GM18861 (cell line): Measurements from ENCODE around the gene CTSH.
A peak's percentile ranks its signal among the peaks of the same experiment; 100 is the strongest.

ENCODE experiments used
- ATAC-seq: cut with Tn5 transposase; IDR thresholded peaks from one replicate; pipeline ENCODE4 v1.9.1; 2021; ENCODE audit not compliant: unreplicated experiment

The CTSH gene

DNA sequence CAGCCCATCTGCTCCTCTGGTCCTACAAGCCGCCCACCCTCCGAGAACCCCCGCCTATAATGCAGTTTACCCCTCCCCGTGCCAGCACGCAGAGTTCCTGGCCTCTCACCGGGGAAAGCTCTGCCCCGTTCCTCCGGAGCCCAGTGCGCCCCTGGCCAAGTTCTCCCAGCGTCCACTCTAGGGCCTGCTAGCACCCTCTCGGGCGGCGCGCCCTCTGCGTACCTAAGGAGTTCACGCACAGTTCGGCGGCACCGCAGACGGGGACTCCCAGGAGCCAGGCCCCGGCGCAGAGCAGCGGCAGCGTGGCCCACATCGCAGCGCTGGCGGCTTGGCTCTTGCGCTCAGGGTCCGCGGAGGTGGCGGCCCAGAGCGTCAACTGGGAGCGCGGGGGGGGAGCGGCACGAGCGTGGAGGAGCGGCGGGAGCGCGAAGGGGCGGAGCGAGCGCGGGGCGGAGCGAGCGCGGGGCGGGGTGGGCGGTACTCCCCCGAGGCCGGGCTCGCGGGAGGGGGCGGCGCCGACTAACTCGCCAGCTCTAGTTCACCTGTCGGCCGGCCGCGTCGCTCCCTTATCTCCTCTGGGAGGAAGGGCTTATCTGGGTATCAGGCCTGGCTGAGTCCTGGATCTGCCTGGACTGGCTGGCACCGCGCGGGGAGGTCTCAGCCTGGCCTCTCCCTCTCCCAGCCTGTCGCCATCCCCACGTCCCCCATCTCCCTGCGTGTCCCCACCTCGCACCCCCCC is at the start of gene CTSH:
CTSH (minus strand) TSS at position 378 of the 739 bp plus-strand sequence; CDS start at position 313, 65 bp downstream.
- no peak for ATAC-seq

DNA sequence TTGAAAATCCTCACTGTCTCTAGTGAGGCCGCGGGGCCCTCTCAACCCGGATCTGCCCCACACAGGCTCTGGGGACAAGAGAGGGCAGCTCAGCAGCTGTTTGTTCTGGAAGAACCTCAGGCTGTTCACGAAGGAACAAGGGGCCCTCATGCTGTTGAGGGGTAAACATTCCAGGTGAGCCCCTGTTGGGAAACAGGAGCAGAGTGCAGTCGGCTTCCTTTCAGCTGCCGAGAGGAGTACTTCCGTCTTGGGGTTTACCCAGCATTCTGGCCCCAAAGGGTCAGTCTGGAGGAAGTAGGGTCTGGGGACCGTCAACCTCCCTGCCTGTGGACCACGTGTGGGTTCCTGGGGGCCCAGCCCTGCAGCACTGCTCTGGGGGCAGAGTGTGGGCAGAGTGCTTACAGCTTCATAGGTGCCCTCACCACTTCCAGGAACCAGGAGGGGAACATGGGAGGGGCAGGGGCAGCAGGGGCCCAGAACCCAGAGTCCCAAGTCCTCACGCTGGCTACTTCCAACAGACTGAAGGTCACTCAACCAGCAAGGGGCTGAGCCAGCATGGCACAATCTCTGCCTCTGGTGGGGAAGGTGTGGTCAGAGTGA is 49.2 kb upstream of the CTSH start:
- no peak for ATAC-seq

DNA sequence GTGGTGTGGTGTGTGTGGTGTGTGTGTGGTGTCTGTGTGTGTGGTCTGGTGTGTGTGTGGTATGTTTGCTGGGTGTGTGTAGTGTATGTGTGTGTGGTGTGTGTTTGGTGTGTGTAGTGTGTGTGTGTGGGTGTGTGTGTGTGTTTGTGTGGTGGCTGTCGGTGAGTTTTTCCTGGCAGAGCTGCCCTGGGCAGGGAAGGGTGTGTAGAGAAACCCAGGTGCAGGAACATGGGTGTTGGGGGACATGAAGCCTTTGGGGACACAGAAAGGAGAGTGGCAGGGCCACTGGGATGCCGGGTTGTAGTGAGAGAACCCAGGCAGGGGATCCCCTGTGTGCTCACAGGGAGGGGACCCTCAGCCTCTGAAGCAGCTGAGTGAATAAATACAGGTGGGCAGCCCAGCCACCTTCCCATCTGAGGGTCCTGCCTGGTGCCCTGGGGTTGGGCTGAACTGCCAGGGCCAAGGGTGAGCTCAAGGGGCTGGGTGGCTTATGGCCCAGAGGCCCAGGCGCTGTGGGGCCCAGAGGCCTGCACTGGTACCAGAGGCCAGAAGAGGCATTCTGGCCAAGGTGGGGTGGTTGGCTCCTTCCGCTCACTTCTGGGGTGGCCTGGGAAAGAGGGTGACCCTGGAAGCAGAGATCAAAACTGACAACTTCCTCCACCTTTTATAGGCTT is 48.5 kb upstream of the CTSH start:
- ATAC-seq: no peak

DNA sequence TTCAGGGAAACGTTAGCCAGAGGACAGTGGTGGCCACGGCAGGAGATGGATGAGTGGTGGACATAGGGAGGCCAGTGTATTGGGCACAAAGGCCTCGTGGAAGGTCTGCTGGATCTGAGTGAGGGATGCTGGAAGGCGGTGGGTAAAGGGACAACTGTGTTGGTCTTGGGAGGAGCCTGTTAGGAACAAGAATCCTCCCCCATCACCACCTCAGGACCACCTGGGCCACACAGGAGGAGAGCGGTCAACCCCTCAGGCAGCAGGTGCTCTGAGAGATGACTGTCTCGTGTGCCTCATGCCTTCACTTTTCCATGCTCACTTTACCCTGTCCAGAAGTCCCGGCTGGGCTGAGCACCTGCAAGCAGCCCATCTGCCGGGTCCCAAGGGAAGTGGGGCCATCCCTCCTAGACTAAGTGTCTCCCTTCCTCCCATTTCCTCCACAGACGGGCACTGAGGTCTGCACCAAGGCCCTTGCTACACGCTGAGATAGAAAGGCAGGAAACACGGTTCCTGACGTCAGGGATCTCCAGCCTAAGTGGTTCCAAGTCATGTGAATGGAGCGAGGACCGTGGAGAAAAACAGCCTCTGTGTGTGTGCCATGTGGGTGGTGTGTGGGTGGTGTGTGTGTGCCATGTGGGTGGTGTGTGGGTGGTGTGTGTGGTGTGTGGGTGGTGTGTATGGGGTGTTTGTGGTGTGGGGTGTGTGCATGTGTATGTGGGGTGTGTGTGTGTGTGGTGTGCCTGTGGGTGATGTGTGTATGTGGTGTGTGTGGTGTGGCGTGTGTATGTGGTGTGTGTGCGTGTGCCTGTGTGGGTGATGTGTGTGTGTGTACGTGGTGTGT is 47.8 kb upstream of the CTSH start:
- ATAC-seq: no peak

DNA sequence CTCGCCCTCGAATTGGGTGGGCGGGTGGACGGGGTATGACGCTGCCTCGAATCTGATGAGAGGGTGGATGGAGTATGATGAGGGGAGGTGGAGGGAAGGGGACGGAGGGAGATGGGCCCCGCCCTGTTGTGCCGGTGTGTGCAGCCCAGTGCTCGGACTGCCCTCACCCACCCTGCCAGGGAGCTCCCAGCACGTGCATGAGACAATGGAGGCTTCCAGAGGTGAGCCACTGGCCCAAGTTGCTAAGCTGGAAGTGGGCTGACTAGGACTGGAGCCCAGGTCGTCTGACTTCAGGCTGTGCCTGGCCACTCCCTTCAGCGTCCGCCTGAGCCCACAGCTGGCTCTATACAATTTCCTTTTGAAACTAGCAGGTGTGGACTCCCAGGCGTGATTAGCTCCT is 47.0 kb upstream of the CTSH start:
- ATAC-seq: no peak

GRCh38 chr15:78991476-78991875 is 46.6 kb upstream of the CTSH start:
- no peak for ATAC-seq

DNA sequence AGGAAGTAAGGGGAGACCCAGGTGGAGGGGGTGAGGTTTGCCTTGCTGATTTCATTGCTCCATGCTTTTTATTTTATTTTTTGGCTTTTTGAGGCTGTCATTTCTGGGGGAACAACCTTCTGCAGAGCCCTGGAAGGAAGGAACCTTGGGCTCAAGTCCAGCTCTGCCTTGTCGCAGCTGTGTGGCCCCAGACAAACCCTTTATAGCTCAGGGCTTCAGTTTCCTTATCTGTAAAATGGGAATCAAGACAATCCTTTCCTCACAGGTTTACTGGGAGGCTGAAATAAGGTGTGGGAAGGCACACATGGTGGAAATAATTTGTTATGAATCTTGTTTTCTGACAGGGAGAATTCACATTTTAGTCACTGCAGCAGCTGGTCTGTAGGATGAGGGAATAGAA is 45.4 kb upstream of the CTSH start:
- no peak for ATAC-seq

DNA sequence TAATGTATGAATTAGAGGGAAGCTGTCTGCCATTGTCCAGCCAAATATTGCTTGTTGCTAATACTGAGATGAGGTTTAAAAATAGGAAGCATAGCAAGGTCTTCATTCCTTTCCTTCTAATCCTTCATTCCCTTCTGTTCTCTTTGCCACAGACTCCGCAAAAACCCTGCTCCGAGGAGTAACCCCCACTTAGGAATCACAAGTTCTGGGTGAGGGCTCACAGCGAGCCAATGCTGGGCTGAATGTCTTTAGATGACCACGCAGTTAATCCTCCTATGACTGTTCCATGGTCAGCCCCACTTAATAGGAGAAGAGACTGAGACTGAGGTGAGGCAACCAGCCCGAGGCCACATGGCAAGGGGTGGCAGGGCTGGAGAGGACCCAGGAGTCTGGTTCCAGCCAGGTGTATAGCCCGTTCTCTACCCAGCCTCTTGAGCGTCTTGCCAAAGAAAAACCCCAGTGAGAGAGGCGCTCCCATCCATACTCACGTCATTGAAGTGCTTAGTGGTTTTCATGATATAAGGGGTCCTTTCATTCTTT is 44.9 kb upstream of the CTSH start:
- no peak for ATAC-seq

DNA sequence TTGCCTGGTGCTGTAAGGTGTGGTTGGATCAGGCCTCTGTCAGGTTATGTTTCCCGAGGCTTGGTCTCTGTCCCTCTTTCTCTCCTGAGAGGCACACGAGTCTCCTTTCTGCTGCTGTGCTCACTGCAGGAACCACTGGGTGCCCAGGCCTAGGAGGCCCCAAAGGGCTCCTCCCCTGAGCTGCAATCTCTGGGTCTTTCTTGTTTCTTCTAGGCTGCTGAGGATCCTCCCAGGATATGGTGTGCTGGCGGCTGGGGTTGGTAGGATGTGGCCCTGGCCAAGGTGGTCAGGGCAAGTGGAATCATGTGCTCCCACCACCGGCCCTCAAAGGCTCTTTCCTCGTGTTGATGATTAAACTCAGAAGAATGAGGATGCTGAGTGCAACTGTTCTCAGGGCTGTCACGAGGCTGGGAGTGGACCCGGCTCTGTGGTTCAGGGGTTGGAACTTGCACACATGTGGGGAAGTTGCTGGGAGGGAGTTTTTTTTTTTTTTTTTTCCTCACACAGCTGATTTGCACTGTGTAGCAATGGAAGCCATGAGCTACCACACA is 43.6 kb upstream of the CTSH start:
- peak; percentile 73 for ATAC-seq

DNA sequence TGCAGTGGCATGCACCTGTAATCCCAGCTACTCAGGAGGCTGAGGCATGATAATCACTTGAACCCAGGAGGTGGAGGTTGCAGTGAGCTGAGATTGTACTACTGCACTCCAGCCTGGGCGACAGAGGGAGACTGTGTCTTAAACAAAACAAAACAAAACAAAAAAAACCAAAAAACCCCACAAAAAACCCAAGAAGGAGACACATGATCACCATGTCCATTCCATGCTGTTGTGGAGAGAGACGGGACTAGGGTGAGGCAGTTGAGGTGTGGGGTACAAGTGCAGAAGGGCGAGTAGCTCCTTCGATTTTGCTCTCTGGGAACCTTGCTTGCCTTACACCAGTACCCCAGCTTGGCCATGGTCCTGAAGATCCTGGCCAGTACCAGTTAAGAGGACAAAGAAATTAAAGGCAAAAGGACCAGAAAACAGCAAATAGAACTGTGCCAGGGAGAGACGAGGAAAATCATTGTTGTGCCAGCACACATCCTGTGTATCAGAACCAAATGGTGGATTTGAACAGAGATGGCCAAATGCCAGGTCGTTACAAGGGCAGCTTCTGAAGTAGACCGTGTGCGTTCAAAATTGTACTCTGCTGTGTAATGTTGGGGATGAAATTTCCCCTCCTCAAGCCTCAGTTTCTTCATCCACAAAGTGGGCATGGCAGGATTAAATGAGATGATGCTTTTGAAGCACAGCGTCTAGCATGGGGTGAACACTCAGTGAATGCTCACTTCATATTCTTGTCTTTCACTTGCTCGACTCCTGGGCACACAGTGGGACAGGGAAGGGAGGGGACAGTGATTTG is 42.9 kb upstream of the CTSH start:
- ATAC-seq: no peak

GRCh38 chr15:78985859-78986475 is 41.1 kb upstream of the CTSH start:
- ATAC-seq: no peak

DNA sequence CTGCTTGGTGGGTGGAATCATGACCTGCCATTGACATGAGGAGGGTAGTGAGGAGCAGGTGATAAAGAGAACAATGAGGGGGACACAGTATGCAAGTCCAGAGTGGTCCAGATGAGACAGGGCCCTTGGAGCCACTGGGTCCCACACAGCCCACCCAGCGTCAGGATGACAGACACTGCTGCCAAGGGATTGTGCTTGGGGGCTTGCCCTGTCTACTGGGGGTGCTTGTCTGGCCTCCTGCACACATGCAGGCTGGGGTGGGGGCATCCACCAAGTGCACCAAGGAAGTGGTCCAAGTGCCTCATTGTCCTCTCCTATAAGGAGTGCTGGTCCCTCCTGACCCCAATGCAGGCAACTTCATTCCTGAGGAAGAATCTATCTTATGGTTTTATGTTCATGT is 39.2 kb upstream of the CTSH start:
- no peak for ATAC-seq

DNA sequence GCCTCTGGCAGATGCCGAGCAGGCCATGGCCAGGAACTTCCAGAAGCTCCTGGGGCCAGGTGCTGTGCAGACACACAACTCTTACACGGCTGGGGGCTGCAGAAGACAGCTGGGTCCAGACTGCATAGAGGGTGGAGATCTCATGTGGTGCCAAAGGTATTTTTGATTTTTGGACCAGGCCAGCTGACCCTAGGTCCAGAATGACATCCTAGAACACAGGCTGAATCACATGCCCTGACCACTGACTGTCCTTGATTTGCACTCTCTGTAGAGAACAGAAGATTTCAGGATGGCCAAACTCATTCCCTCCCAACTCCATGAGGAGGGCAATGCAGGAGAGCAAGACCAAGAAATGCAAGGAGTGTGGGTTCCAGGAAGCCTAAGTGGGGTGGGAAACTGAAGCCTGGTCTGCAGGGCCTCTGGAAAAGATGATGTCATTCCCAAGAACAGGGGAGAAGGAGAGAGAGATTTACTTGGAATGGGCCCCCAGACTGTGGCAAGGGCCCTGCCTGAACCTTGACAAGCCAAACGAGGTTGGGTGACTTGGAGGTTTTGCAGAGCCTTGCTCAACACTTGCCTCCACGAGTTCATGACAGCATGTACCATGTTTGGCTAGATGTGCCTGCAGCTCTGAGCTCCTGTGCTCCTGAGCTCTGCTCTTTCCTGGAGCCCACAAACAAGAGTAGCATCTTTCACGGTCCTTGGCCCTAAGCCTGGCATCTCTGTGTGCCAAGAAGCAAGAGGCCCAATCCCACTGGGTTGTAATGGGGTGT is 38.5 kb upstream of the CTSH start:
- ATAC-seq: no peak

DNA sequence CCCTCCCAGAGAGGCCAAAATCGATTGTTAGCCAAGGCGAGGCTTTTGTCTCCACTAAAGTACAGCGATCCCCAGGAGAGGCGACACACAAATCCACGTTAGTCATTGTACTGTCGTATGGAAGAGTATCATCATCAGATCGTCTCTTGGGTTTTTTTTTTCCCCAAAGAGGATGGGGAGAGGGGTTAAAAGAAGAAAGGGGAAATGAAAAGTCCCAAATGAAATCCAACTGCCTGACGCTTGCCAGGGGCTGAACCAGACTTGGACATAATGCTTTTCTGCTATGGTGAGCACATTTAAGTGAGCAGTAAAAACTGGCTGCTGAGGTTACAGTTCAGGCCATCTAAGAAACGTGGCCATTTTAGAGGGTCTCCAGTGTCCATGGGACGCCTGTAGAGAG is 37.9 kb upstream of the CTSH start:
- no peak for ATAC-seq

GRCh38 chr15:78981532-78982313 is 36.9 kb upstream of the CTSH start:
- no peak for ATAC-seq

GRCh38 chr15:78979456-78980320 is 34.8 kb upstream of the CTSH start:
- ATAC-seq: no peak

DNA sequence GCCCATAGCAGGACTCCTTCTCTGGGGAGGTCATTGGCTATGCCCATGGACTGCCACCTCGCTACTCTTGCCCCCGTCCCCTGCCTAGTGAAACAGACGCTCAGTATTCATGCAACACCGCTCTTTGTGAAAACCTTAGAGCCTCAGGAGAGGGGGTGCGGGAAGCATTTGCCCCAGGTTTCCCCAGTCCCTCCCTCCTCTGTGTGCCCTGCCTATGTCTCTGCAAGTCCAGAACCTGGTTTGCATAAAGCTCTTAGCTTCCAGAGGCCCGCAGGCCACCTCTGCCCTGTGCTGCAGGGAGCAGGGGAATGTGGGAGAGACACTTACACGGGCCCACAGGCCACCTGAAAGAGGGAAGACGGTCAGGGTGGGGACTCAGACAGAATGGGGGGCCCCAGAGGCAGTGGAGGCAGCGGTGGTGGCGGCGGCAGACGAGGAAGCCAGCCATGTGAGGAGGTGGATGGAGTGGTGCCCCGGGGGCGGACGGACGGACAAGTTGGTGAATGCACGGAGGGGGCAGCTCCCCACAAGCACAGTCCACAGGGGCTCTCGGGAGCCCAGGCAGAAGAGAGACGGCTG is 33.8 kb upstream of the CTSH start:
- no peak for ATAC-seq
